HEK293 (cell line): ENCODE measurements around the gene CRX.

Experiments
- CTCF ChIA-PET: fragments of 350-600 bp; formaldehyde crosslinking; extraction: SDS; loops from one replicate; lab custom pipeline; 2021; ENCODE audit warnings: antibody characterized with exemption; lab: Yijun Ruan, JAX
- POLR2A ChIA-PET: fragments of 300-600 bp; formaldehyde crosslinking; extraction: SDS; loops from one replicate; lab custom pipeline; 2020; ENCODE audit warnings: antibody characterized with exemption, inconsistent platforms; lab: Yijun Ruan, JAX
- H3K27ac ChIP-seq: fragments of 200-500 bp; sonication (Bioruptor generic); 2 replicates; pipeline ENCODE4 v1.5.1; 2014; ENCODE audit warnings: low read depth, low read length, control low read depth, inconsistent platforms; ENCODE audit errors: extremely low read depth
- H3K36me3 ChIP-seq, 2 experiments: fragments of 200-500 bp in 1 of 2; sonication (Bioruptor generic) in 1 of 2; 1 replicate in 1 of 2; 2 replicates in 1 of 2; pipeline ENCODE4 v1.5.1; 2014 to 2017; ENCODE audit warnings: inconsistent platforms in 2 of 2, low read length in 2 of 2; ENCODE audit not compliant: control insufficient read depth in 2 of 2, insufficient read depth in 1 of 2
- H3K4me1 ChIP-seq: fragments of 200-500 bp; sonication (Bioruptor generic); 2 replicates; pipeline ENCODE4 v1.5.1; 2014; ENCODE audit warnings: mild to moderate bottlenecking, low read length, inconsistent platforms; ENCODE audit not compliant: control insufficient read depth, insufficient read depth
- H3K4me3 ChIP-seq: 2 replicates; pipeline ENCODE4 v1.5.1; 2011; ENCODE audit warnings: low read depth, mild to moderate bottlenecking, control low read depth, low read length, moderate library complexity
- H3K9me3 ChIP-seq: fragments of 200-500 bp; sonication (Bioruptor generic); 2 replicates; pipeline ENCODE4 v1.5.1; 2014; ENCODE audit warnings: low read depth, low read length, inconsistent platforms; ENCODE audit not compliant: control insufficient read depth, insufficient read depth
- CTCF ChIP-seq: fragments of 450-650 bp; formaldehyde crosslinking; IDR thresholded peaks from 2 replicates; pipeline ENCODE4 v1.5.1; 2016; ENCODE audit warnings: missing biosample characterization, missing genetic modification characterization
- GLI4 ChIP-seq: fragments of 450-650 bp; formaldehyde crosslinking; IDR thresholded peaks from 2 replicates; pipeline ENCODE4 v1.5.1; 2016; ENCODE audit warnings: missing biosample characterization, missing genetic modification characterization
- GLIS1 ChIP-seq: fragments of 450-650 bp; formaldehyde crosslinking; IDR thresholded peaks from 2 replicates; pipeline ENCODE4 v1.5.1; 2016; ENCODE audit warnings: missing biosample characterization, missing genetic modification characterization
- HIC1 ChIP-seq: fragments of 450-650 bp; formaldehyde crosslinking; IDR thresholded peaks from 2 replicates; pipeline ENCODE4 v1.5.1; 2016; ENCODE audit warnings: missing biosample characterization, missing genetic modification characterization
- KLF7 ChIP-seq: fragments of 450-650 bp; formaldehyde crosslinking; IDR thresholded peaks from 2 replicates; pipeline ENCODE4 v1.5.1; 2016; ENCODE audit warnings: missing biosample characterization, missing genetic modification characterization, borderline replicate concordance
- KLF8 ChIP-seq: fragments of 450-650 bp; formaldehyde crosslinking; IDR thresholded peaks from 2 replicates; pipeline ENCODE4 v1.5.1; 2016; ENCODE audit warnings: missing biosample characterization, missing genetic modification characterization
- KLF9 ChIP-seq: fragments of 450-650 bp; formaldehyde crosslinking; IDR thresholded peaks from 2 replicates; pipeline ENCODE4 v1.5.1; 2016; ENCODE audit warnings: missing biosample characterization, missing genetic modification characterization, low read depth
- MZF1 ChIP-seq: fragments of 450-650 bp; formaldehyde crosslinking; IDR thresholded peaks from 2 replicates; pipeline ENCODE4 v1.5.1; 2017; ENCODE audit warnings: missing biosample characterization, missing genetic modification characterization, borderline replicate concordance
- PATZ1 ChIP-seq: fragments of 450-650 bp; formaldehyde crosslinking; IDR thresholded peaks from 2 replicates; pipeline ENCODE4 v1.5.1; 2016; ENCODE audit warnings: missing biosample characterization, missing genetic modification characterization
- PRDM10 ChIP-seq: fragments of 450-650 bp; formaldehyde crosslinking; IDR thresholded peaks from 2 replicates; pipeline ENCODE4 v1.5.1; 2016; ENCODE audit warnings: missing biosample characterization, missing genetic modification characterization
- ZBTB17 ChIP-seq: fragments of 450-650 bp; formaldehyde crosslinking; IDR thresholded peaks from 2 replicates; pipeline ENCODE4 v1.5.1; 2016; ENCODE audit warnings: missing biosample characterization, missing genetic modification characterization
- ZFHX2 ChIP-seq: fragments of 450-650 bp; formaldehyde crosslinking; conservative IDR thresholded peaks from 2 replicates; pipeline ENCODE4 v1.5.1; 2016; ENCODE audit warnings: missing biosample characterization, missing genetic modification characterization
- ZNF169 ChIP-seq: fragments of 450-650 bp; formaldehyde crosslinking; IDR thresholded peaks from 2 replicates; pipeline ENCODE4 v1.5.1; 2016; ENCODE audit warnings: missing biosample characterization, missing genetic modification characterization
- ZNF211 ChIP-seq: fragments of 450-650 bp; formaldehyde crosslinking; IDR thresholded peaks from 2 replicates; pipeline ENCODE4 v1.5.1; 2016; ENCODE audit warnings: low read depth, missing biosample characterization, missing genetic modification characterization
- ZNF23 ChIP-seq: fragments of 450-650 bp; formaldehyde crosslinking; IDR thresholded peaks from 2 replicates; pipeline ENCODE4 v1.5.1; 2016; ENCODE audit warnings: missing biosample characterization, missing genetic modification characterization, borderline replicate concordance
- ZNF311 ChIP-seq: fragments of 450-650 bp; formaldehyde crosslinking; IDR thresholded peaks from 2 replicates; pipeline ENCODE4 v1.5.1; 2017; ENCODE audit warnings: missing biosample characterization, missing genetic modification characterization, borderline replicate concordance
- ZNF335 ChIP-seq: fragments of 450-650 bp; formaldehyde crosslinking; conservative IDR thresholded peaks from 2 replicates; pipeline ENCODE4 v1.5.1; 2016; ENCODE audit warnings: missing biosample characterization, missing genetic modification characterization
- ZNF513 ChIP-seq: fragments of 450-650 bp; IDR thresholded peaks from 2 replicates; pipeline ENCODE4 v1.5.1; 2018; ENCODE audit warnings: missing biosample characterization, missing genetic modification characterization
- ZNF530 ChIP-seq: fragments of 450-650 bp; formaldehyde crosslinking; IDR thresholded peaks from 2 replicates; pipeline ENCODE4 v1.5.1; 2016; ENCODE audit warnings: low read depth, missing biosample characterization, missing genetic modification characterization
- ZNF623 ChIP-seq: fragments of 450-650 bp; formaldehyde crosslinking; IDR thresholded peaks from 2 replicates; pipeline ENCODE4 v1.5.1; 2016; ENCODE audit warnings: missing biosample characterization, missing genetic modification characterization
- ZNF624 ChIP-seq: fragments of 450-650 bp; formaldehyde crosslinking; IDR thresholded peaks from 2 replicates; pipeline ENCODE4 v1.5.1; 2017; ENCODE audit warnings: missing biosample characterization, missing genetic modification characterization
- ZNF654 ChIP-seq: fragments of 450-650 bp; formaldehyde crosslinking; IDR thresholded peaks from 2 replicates; pipeline ENCODE4 v1.5.1; 2016; ENCODE audit warnings: low read depth, missing biosample characterization, missing genetic modification characterization
- ZNF658 ChIP-seq: fragments of 450-650 bp; formaldehyde crosslinking; IDR thresholded peaks from 2 replicates; pipeline ENCODE4; 2016; ENCODE audit warnings: missing biosample characterization, missing genetic modification characterization
- ZNF660 ChIP-seq: fragments of 450-650 bp; IDR thresholded peaks from 2 replicates; pipeline ENCODE4 v1.5.1; 2018; ENCODE audit warnings: missing biosample characterization, mild to moderate bottlenecking, missing genetic modification characterization
- ZNF664 ChIP-seq: fragments of 450-650 bp; formaldehyde crosslinking; IDR thresholded peaks from 2 replicates; pipeline ENCODE4 v1.5.1; 2016; ENCODE audit warnings: missing biosample characterization, missing genetic modification characterization
- ZNF747 ChIP-seq: fragments of 450-650 bp; formaldehyde crosslinking; IDR thresholded peaks from 2 replicates; pipeline ENCODE4 v1.5.1; 2016; ENCODE audit warnings: missing biosample characterization, missing genetic modification characterization
- ZNF776 ChIP-seq: fragments of 450-650 bp; formaldehyde crosslinking; IDR thresholded peaks from 2 replicates; pipeline ENCODE4 v1.5.0; 2017; ENCODE audit warnings: missing biosample characterization, missing genetic modification characterization, borderline replicate concordance

CRX gene

GRCh38 chr19:47863514-47863936 is 41.8 kb downstream of the CRX start:
- ChIA-PET CTCF (interaction anchor here (0.6 to 3.9 kb wide), 45 partner anchors 8 to 1418 kb away, joined by 3 to 45 read pairs (median 6); partner anchors contain the start of genes CABP5, CRX and SULT2A1), POLR2A (no interaction called here)
- no peaks in the 10 kb centered on the region for H3K9me3 ChIP-seq
- H3K36me3 ChIP-seq = no peaks in the 10 kb centered on the region
- peak overlapping the region; percentile 46; the same call in 1 of the 2 replicates for H3K27ac ChIP-seq
- no peak overlapping the region for H3K4me3 ChIP-seq
- 0 out of 2 replicates have a peak, but pooled peaks cover 4% of the 10 kb centered on the region for H3K4me1 ChIP-seq
- TF ChIP-seq KLF9 (tag by site-specific recombination) = peak; percentile 47; the same call in 1 of the 2 replicates
- no peak for TF ChIP-seq MZF1
- TF ChIP-seq ZFHX2 (tag by site-specific recombination) = peak; percentile 56
- TF ChIP-seq ZNF664 (tag by site-specific recombination) = no peak
- TF ChIP-seq ZNF169 (tag by site-specific recombination) = no peak
- no peak for TF ChIP-seq ZNF23
- TF ChIP-seq PRDM10 (tag by site-specific recombination) = peak; percentile 56
- 0 out of 2 replicates have a peak, but pooled peaks have one; percentile 24 for TF ChIP-seq ZNF335
- no peak for TF ChIP-seq ZNF776 (tag by site-specific recombination)
- TF ChIP-seq ZNF747 (tag by site-specific recombination) = no peak
- no peak for TF ChIP-seq ZNF211 (tag by site-specific recombination)
- no peak for TF ChIP-seq HIC1 (tag by site-specific recombination)
- TF ChIP-seq ZNF660 = peak; percentile 85
- TF ChIP-seq ZNF624 = no peak
- TF ChIP-seq GLIS1 = 0 out of 2 replicates have a peak, but pooled peaks have one; percentile 7
- no peak for TF ChIP-seq KLF7 (tag by site-specific recombination)
- no peak for TF ChIP-seq ZNF530 (tag by site-specific recombination)
- peak; percentile 80 for TF ChIP-seq ZNF654 (tag by site-specific recombination)
- no peak for TF ChIP-seq ZNF623 (tag by site-specific recombination)
- no peak for TF ChIP-seq ZNF311 (tag by site-specific recombination)
- TF ChIP-seq ZNF513 = no peak
- TF ChIP-seq CTCF (tag by site-specific recombination) = peak; percentile 88
- peak; percentile 52; the same call in 1 of the 2 replicates for TF ChIP-seq KLF8 (tag by site-specific recombination)
- peak; percentile 30 for TF ChIP-seq PATZ1 (tag by site-specific recombination)
- TF ChIP-seq ZNF658 (tag by site-specific recombination) = no peak
- no peak for TF ChIP-seq GLI4 (tag by site-specific recombination)
- peak; percentile 72 for TF ChIP-seq ZBTB17
